SK-N-SH (cell line): ENCODE data around the gene CCP110. TPM values are rescaled to one million over a fixed set of nuclear protein-coding genes. Genes with fewer than 3 reads are reported as not detected.

Source experiments
- CTCF ChIA-PET: fragments of 300-600, 350-600 bp; formaldehyde crosslinking; extraction: SDS; loops from one replicate; lab custom pipeline; 2021; lab: Yijun Ruan, JAX
- POLR2A ChIA-PET: fragments of 350-600 bp; sonication (Branson Sonifier 250); formaldehyde crosslinking; extraction: SDS; loops from one replicate; lab custom pipeline; 2020; ENCODE audit warnings: antibody characterized with exemption, inconsistent platforms; lab: Yijun Ruan, JAX
- DNase-seq: peaks from one replicate; pipeline ENCODE4 v3.0.0; 2012
- H2AFZ ChIP-seq: fragments of 200-600 bp; sonication (generic); 2 replicates; pipeline ENCODE4 v1.8.1; 2016; ENCODE audit warnings: antibody characterized with exemption, mild to moderate bottlenecking, low read depth
- H3F3A ChIP-seq: fragments of 200-600 bp; sonication (generic); replicated peaks from 2 replicates; pipeline ENCODE3; 2016; ENCODE audit warnings: antibody characterized with exemption, mild to moderate bottlenecking; ENCODE audit not compliant: insufficient read depth
- H3K27ac ChIP-seq, 2 experiments: fragments of 200-500 bp in 1 of 2; fragments of 200-600 bp in 1 of 2; sonication (Bioruptor generic) in 1 of 2; sonication (generic), shearing (Covaris generic) in 1 of 2; 2 replicates each; pipeline versions ENCODE4 v1.5.1 to v1.6.1; 2014 to 2016; ENCODE audit warnings: low read depth in 2 of 2, inconsistent platforms in 1 of 2, low read length in 1 of 2, mild to moderate bottlenecking in 1 of 2, mixed read lengths in 1 of 2
- H3K27me3 ChIP-seq: fragments of 200-600 bp; sonication (generic), shearing (Covaris generic); 2 replicates; pipeline ENCODE4 v1.6.1; 2016; ENCODE audit warnings: mixed run types; ENCODE audit not compliant: insufficient read depth
- H3K36me3 ChIP-seq, 2 experiments: fragments of 200-500 bp in 1 of 2; fragments of 200-600 bp in 1 of 2; sonication (Bioruptor generic) in 1 of 2; sonication (generic) in 1 of 2; replicated peaks in 1 of 2; 2 replicates each; pipeline versions ENCODE3 to v1.5.1; 2014 to 2016; ENCODE audit warnings: low read length in 1 of 2, mild to moderate bottlenecking in 1 of 2; ENCODE audit not compliant: insufficient read depth in 2 of 2, control insufficient read depth in 1 of 2
- H3K4me1 ChIP-seq, 2 experiments: fragments of 200-500 bp in 1 of 2; fragments of 200-600 bp in 1 of 2; sonication (Bioruptor generic) in 1 of 2; sonication (generic), shearing (Covaris generic) in 1 of 2; 2 replicates each; pipeline versions ENCODE4 v1.5.1 to v1.6.1; 2014 to 2016; ENCODE audit warnings: low read depth in 1 of 2, low read length in 1 of 2, mixed run types in 1 of 2; ENCODE audit not compliant: insufficient read depth in 2 of 2, control insufficient read depth in 1 of 2
- H3K4me2 ChIP-seq: fragments of 200-600 bp; sonication (generic), shearing (Covaris generic); 2 replicates; pipeline ENCODE4 v1.6.1; 2017; ENCODE audit warnings: mixed run types
- H3K4me3 ChIP-seq, 2 experiments: fragments of 200-500 bp in 1 of 2; fragments of 200-600 bp in 1 of 2; sonication (Bioruptor generic) in 1 of 2; sonication (generic), shearing (Covaris generic) in 1 of 2; 2 replicates each; pipeline versions ENCODE4 v1.5.1 to v1.8.1; 2014 to 2016; ENCODE audit warnings: low read depth in 2 of 2, inconsistent platforms in 1 of 2, low read length in 1 of 2, mild to moderate bottlenecking in 1 of 2, mixed read lengths in 1 of 2, moderate library complexity in 1 of 2
- H3K79me2 ChIP-seq: fragments of 200-600 bp; sonication (generic); 2 replicates; pipeline ENCODE4 v1.8.1; 2017; ENCODE audit warnings: mild to moderate bottlenecking; ENCODE audit not compliant: insufficient read depth
- H3K9ac ChIP-seq: fragments of 200-600 bp; sonication (generic); 2 replicates; pipeline ENCODE4 v1.6.1; 2017; ENCODE audit warnings: mixed run types
- H3K9me2 ChIP-seq: fragments of 200-600 bp; sonication (generic); 2 replicates; pipeline ENCODE4 v1.6.1; 2017; ENCODE audit warnings: mixed run types
- H3K9me3 ChIP-seq: fragments of 200-600 bp; sonication (generic); 2 replicates; pipeline ENCODE4 v1.6.1; 2017; ENCODE audit warnings: mixed run types, mild to moderate bottlenecking, moderate library complexity
- H4K20me1 ChIP-seq: fragments of 200-600 bp; sonication (generic); 2 replicates; pipeline ENCODE4 v1.6.1; 2017; ENCODE audit warnings: mild to moderate bottlenecking, mixed run types; ENCODE audit not compliant: insufficient read depth
- CHD2 ChIP-seq: fragments of 150-350 bp; IDR thresholded peaks from 2 replicates; pipeline ENCODE4 v1.6.1; 2018; ENCODE audit warnings: low read length; ENCODE audit not compliant: partially characterized antibody
- EP300 ChIP-seq, 2 experiments: IDR thresholded peaks; 2 replicates each; pipeline versions ENCODE4 v1.4.0 to v1.6.1; 2012; ENCODE audit warnings: borderline replicate concordance in 1 of 2, low read depth in 1 of 2, low read length in 1 of 2
- EZH2phosphoT487 ChIP-seq: fragments of 200-600 bp; sonication (generic); IDR thresholded peaks from 2 replicates; pipeline ENCODE4 v1.6.1; 2017; ENCODE audit warnings: low read depth, mixed run types, mild to moderate bottlenecking, antibody characterized with exemption, moderate library complexity, borderline replicate concordance
- FOXJ3 ChIP-seq: sonication (generic); formaldehyde crosslinking; IDR thresholded peaks from 2 replicates; pipeline ENCODE4 v1.5.1; 2020; ENCODE audit warnings: mild to moderate bottlenecking, missing genetic modification reagents
- GABPA ChIP-seq: IDR thresholded peaks from 2 replicates; pipeline ENCODE4 v1.4.0; 2012; ENCODE audit warnings: low read depth, mild to moderate bottlenecking
- GATA2 ChIP-seq: sonication (generic); formaldehyde crosslinking; IDR thresholded peaks from 2 replicates; pipeline ENCODE4 v1.5.0; 2020; ENCODE audit warnings: mild to moderate bottlenecking, missing genetic modification reagents
- MEF2A ChIP-seq: IDR thresholded peaks from 2 replicates; pipeline ENCODE4 v1.4.0; 2012; ENCODE audit warnings: low read depth, borderline replicate concordance
- NFIC ChIP-seq: IDR thresholded peaks from 2 replicates; pipeline ENCODE4 v1.4.0; 2012; ENCODE audit warnings: borderline replicate concordance
- NRF1 ChIP-seq: IDR thresholded peaks from 2 replicates; pipeline ENCODE4 v1.6.1; 2012; ENCODE audit warnings: low read depth, mild to moderate bottlenecking, low read length
- RCOR1 ChIP-seq: fragments of 150-350 bp; IDR thresholded peaks from 2 replicates; pipeline ENCODE4 v1.6.1; 2017; ENCODE audit warnings: antibody characterized with exemption, low read length
- RFX5 ChIP-seq: IDR thresholded peaks from 2 replicates; pipeline ENCODE4 v1.6.1; 2012; ENCODE audit warnings: mild to moderate bottlenecking, improper control_type of control experiment, low read length
- RXRA ChIP-seq: IDR thresholded peaks from 2 replicates; pipeline ENCODE4 v1.4.0; 2012; ENCODE audit warnings: low read depth, mild to moderate bottlenecking, borderline replicate concordance
- SIN3A ChIP-seq: IDR thresholded peaks from 2 replicates; pipeline ENCODE4 v1.6.1; 2012; ENCODE audit warnings: low read depth, mild to moderate bottlenecking, low read length, moderate library complexity, borderline replicate concordance
- SMC3 ChIP-seq: IDR thresholded peaks from 2 replicates; pipeline ENCODE4 v1.6.1; 2012; ENCODE audit warnings: low read depth, low read length, improper control_type of control experiment
- TAF1 ChIP-seq: IDR thresholded peaks from 2 replicates; pipeline ENCODE4 v1.6.1; 2012; ENCODE audit warnings: low read depth, mild to moderate bottlenecking, low read length, moderate library complexity, borderline replicate concordance
- TCF12 ChIP-seq: IDR thresholded peaks from 2 replicates; pipeline ENCODE4 v1.4.0; 2012
- TEAD4 ChIP-seq: IDR thresholded peaks from 2 replicates; pipeline ENCODE4 v1.4.0; 2012; ENCODE audit warnings: mild to moderate bottlenecking, borderline replicate concordance; ENCODE audit not compliant: insufficient read depth
- YY1 ChIP-seq: IDR thresholded peaks from 2 replicates; pipeline ENCODE4 v1.4.0; 2012; ENCODE audit warnings: low read depth, mild to moderate bottlenecking
- WGBS: methylation state at CpG from one replicate; pipeline ENCODE4 v1.1.6; 2017; ENCODE audit warnings: low lambda C conversion rate; 5-methylcytosine and 5-hydroxymethylcytosine counted together
- polyA plus RNA-seq, 3 experiments: library from polyadenylated mRNA; depleted of rRNA; stranded (reverse); fragments of >200 nt; gene quantifications; 2 replicates each; pipeline ENCODE4 v1.2.3, GENCODE V29; 2012
- TF ChIP-seq, protein P1 (sequence below): IDR thresholded peaks from 2 replicates; pipeline ENCODE4 v1.4.0; 2012; ENCODE audit warnings: low read depth
- TF ChIP-seq, protein P2 (sequence below): fragments of 150-350 bp; IDR thresholded peaks from 2 replicates; pipeline ENCODE4 v1.6.1; 2017; ENCODE audit warnings: antibody characterized with exemption, low read length, low read depth, borderline replicate concordance

Gene CCP110
- polyA plus RNA-seq, 1 of the 3 experiments (the other 2 are of a cell fraction), result 5.4 TPM

DNA sequence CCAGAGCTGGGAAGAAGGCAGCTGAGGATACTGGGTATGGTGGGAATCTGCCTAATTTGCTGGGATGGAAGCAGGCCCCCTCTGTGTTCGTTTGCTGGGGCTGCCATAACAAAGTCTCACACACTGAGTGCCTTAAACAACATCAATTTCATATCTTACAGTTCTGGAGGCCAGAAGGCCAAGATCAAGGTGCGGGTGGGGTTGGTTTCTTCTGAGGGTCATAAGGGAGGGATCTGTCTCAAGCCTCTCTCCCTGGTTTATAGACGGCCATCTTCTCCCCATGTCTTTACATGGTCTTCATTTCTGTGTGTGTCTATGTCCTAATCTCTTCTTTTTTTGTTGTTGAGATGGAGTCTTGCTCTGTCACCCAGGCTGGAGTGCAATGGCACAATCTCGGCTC is 37.7 kb upstream of the CCP110 start:
- Histone ChIP-seq H3K4me1 (no peaks in the 10 kb centered on the region), H3K36me3 (no peaks in the 10 kb centered on the region), H3K27me3 (no peaks in the 10 kb centered on the region), H3K9me2 (no peaks in the 10 kb centered on the region), H3K9ac (no peak overlapping the region), H3K4me3 (no peak overlapping the region), H3K4me2 (no peak overlapping the region), H2AFZ (no peak overlapping the region), H4K20me1 (no peaks in the 10 kb centered on the region), H3K9me3 (no peaks in the 10 kb centered on the region), H3K79me2 (no peaks in the 10 kb centered on the region), H3F3A (no peaks in the 10 kb centered on the region), H3K27ac (no peak overlapping the region)
- TF ChIP-seq SIN3A (no peak), EP300 (IDR thresholded peaks at IDR 0.05; ENCODE audit: borderline replicate concordance in 1 of 2, low read depth in 1 of 2, low read length in 1 of 2) (no peak), YY1 (no peak), RCOR1 (no peak), MEF2A (no peak), FOXJ3 (CRISPR knock-in tag) (no peak), TEAD4 (no peak), SMC3 (no peak)
- TF ChIP-seq, protein P1, sequence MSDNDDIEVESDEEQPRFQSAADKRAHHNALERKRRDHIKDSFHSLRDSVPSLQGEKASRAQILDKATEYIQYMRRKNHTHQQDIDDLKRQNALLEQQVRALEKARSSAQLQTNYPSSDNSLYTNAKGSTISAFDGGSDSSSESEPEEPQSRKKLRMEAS, result no peak
- ChIA-PET POLR2A (no interaction called here), CTCF (no interaction called here)
- 65% methylated on average over 4 of the region's 4 CpGs for WGBS
- no peak for DNase-seq

DNA sequence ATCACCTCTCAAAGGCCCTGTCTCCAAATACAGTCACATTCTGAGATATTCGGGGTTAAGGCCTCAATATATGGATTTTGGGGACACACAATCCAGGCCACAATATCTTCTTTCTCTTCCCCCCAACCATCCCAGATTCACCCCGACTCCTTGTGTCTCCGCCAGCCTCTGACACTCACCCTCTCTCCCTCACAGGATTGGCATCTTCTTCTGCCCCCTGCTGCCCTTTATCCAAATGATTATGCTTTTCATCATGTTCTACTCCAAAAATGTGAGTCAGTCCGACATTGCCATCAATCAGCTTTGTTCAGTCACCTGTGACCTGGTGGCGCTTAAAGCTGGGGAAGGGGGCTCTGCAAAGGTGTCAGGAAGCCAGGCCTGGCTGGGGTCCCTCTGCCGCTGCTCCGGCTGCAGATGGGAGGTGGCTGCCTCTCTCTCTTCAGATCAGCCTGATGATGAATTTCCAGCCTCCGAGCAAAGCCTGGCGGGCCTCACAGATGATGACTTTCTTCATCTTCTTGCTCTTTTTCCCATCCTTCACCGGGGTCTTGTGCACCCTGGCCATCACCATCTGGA is 36.9 kb upstream of the CCP110 start:
- DNase-seq, result no peak
- H3K4me2 ChIP-seq, result no peak overlapping the region
- no peak overlapping the region for H3K4me3 ChIP-seq
- H3K9ac ChIP-seq, result no peak overlapping the region
- H3K27ac ChIP-seq, result no peak overlapping the region
- ChIA-PET CTCF (interaction anchor here (1.0 to 1.8 kb wide), 2 partner anchors 16 to 401 kb away, joined by 3 to 7 read pairs; no protein-coding TSS in a partner anchor), POLR2A (no interaction called here)
- H3K9me2 ChIP-seq, result no peaks in the 10 kb centered on the region
- TF ChIP-seq GATA2 (no peak), FOXJ3 (CRISPR knock-in tag) (no peak), RXRA (no peak), TAF1 (no peak), EP300 (IDR thresholded peaks at IDR 0.05; ENCODE audit: borderline replicate concordance in 1 of 2, low read depth in 1 of 2, low read length in 1 of 2) (no peak), YY1 (no peak), CHD2 (no peak), RFX5 (no peak), NRF1 (no peak), GABPA (no peak), EZH2phosphoT487 (no peak), SIN3A (no peak), TEAD4 (no peak), TCF12 (no peak), MEF2A (no peak), NFIC (no peak)
- TF ChIP-seq, protein P2, sequence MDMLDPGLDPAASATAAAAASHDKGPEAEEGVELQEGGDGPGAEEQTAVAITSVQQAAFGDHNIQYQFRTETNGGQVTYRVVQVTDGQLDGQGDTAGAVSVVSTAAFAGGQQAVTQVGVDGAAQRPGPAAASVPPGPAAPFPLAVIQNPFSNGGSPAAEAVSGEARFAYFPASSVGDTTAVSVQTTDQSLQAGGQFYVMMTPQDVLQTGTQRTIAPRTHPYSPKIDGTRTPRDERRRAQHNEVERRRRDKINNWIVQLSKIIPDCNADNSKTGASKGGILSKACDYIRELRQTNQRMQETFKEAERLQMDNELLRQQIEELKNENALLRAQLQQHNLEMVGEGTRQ, result no peak
- no peaks in the 10 kb centered on the region for H3K9me3 ChIP-seq
- H3K27me3 ChIP-seq, result no peaks in the 10 kb centered on the region
- no peaks in the 10 kb centered on the region for H3K79me2 ChIP-seq
- no peak overlapping the region for H2AFZ ChIP-seq
- H3F3A ChIP-seq, result no peaks in the 10 kb centered on the region
- H3K36me3 ChIP-seq, result no peaks in the 10 kb centered on the region
- WGBS, result 72% methylated on average over 10 of the region's 10 CpGs
- H4K20me1 ChIP-seq, result no peaks in the 10 kb centered on the region
- no peaks in the 10 kb centered on the region for H3K4me1 ChIP-seq
